Superior temporal gyrus (tissue), 1 donor: ENCODE data around the gene WDHD1.
"Not testable (repeated sequence)": the region's sequence is repeated elsewhere in the genome, so short reads cannot be mapped to it uniquely, and the experiment has no call there.

Source experiments
- DNase-seq: peaks from one replicate; pipeline ENCODE4 v3.0.0-alpha.2; 2016; ENCODE audit errors: extremely low spot score

The WDHD1 gene

GRCh38 chr14:55047301-55048053 lies 20.6 kb upstream of the WDHD1 start:
- DNase-seq: no peak

GRCh38 chr14:55045087-55045486 lies 18.2 kb upstream of the WDHD1 start:
- no peak for DNase-seq

GRCh38 chr14:55043528-55043927 lies 16.6 kb upstream of the WDHD1 start:
- DNase-seq: no peak

GRCh38 chr14:55038708-55039107 lies 11.8 kb upstream of the WDHD1 start:
- no peak for DNase-seq

- not testable (repeated sequence) for DNase-seq
These were observed 11.1 kb upstream of the WDHD1 start for GRCh38 chr14:55037995-55038394.

GRCh38 chr14:55031190-55031589 lies 4.3 kb upstream of the WDHD1 start:
- DNase-seq: no peak

GRCh38 chr14:55028476-55028875 lies 1.6 kb upstream of the WDHD1 start:
- DNase-seq: no peak

GRCh38 chr14:55028066-55028465 lies 1.2 kb upstream of the WDHD1 start:
- DNase-seq: peak; percentile 24

- DNase-seq: no peak
These were observed 482 bp downstream of the WDHD1 start for GRCh38 chr14:55026441-55026792.

- DNase-seq: no peak
These were observed 951 bp downstream of the WDHD1 start for GRCh38 chr14:55025948-55026347.

- not testable (repeated sequence) for DNase-seq
These were observed 2.5 kb downstream of the WDHD1 start for GRCh38 chr14:55024365-55024764.

GRCh38 chr14:55019968-55020554 lies 6.8 kb downstream of the WDHD1 start:
- DNase-seq: no peak

GRCh38 chr14:55015006-55015405 lies 11.9 kb downstream of the WDHD1 start:
- no peak for DNase-seq

- DNase-seq: no peak
These were observed 21.8 kb downstream of the WDHD1 start for GRCh38 chr14:55005071-55005470.

- DNase-seq: no peak
These were observed 26.5 kb downstream of the WDHD1 start for GRCh38 chr14:55000381-55000780.

GRCh38 chr14:54985156-54985555 lies 41.7 kb downstream of the WDHD1 start:
- DNase-seq: no peak

GRCh38 chr14:54981698-54982097 lies 45.2 kb downstream of the WDHD1 start:
- no peak for DNase-seq

- DNase-seq: no peak
These were observed 47.9 kb downstream of the WDHD1 start for GRCh38 chr14:54979039-54979438.

GRCh38 chr14:54976316-54976715 lies 50.6 kb downstream of the WDHD1 start:
- no peak for DNase-seq

GRCh38 chr14:54975856-54976255 lies 51.0 kb downstream of the WDHD1 start:
- DNase-seq: no peak

GRCh38 chr14:54974788-54975414 lies 52.0 kb downstream of the WDHD1 start:
- no peak for DNase-seq

GRCh38 chr14:54967496-54967895 lies 59.4 kb downstream of the WDHD1 start:
- no peak for DNase-seq

GRCh38 chr14:54955143-54955542 lies 71.8 kb downstream of the WDHD1 start:
- no peak for DNase-seq
